22Rv1 (cell line): ENCODE data around the gene ABHD14A.

Experiments used
- ZFX ChIP-seq: fragments of 450-650 bp; IDR thresholded peaks from 2 replicates; pipeline ENCODE4 v1.6.1; 2017; ENCODE audit warnings: antibody characterized with exemption, borderline replicate concordance
- TF ChIP-seq, protein P1 (sequence below): fragments of 450-650 bp; IDR thresholded peaks from 2 replicates; pipeline ENCODE4 v1.5.1; 2017; ENCODE audit warnings: mild to moderate bottlenecking

DNA sequence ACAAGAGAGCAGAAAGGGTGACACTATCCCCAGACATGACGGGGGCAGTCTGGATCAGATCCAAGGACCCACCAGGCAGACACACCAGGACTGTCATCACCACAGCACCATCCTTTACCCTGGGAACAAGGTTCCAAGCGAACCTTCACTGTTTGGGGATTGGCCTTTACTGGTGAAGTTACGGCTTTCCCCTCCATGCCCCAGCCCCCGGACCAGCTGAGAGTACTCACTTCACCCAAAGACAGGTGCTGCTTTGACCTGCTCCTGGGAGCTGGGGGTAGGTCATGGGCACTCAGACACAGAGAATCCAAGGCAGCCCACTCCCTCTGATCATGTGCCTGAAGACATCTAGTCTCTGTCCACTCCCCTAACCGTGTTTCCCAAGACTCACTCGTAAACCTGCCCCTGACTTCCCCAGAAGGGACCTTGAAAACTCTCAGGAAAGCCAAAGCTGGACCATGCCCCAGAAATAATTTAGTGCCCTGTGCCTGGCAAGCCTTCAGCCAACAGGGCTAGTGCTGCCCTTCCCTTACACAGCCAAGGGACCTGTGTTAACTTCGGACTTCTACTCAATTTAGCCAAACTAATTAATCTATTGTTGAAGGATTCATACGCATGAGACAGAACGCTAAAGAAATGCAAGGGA, 36.0 kb upstream of the ABHD14A start:
- TF ChIP-seq, protein P1, sequence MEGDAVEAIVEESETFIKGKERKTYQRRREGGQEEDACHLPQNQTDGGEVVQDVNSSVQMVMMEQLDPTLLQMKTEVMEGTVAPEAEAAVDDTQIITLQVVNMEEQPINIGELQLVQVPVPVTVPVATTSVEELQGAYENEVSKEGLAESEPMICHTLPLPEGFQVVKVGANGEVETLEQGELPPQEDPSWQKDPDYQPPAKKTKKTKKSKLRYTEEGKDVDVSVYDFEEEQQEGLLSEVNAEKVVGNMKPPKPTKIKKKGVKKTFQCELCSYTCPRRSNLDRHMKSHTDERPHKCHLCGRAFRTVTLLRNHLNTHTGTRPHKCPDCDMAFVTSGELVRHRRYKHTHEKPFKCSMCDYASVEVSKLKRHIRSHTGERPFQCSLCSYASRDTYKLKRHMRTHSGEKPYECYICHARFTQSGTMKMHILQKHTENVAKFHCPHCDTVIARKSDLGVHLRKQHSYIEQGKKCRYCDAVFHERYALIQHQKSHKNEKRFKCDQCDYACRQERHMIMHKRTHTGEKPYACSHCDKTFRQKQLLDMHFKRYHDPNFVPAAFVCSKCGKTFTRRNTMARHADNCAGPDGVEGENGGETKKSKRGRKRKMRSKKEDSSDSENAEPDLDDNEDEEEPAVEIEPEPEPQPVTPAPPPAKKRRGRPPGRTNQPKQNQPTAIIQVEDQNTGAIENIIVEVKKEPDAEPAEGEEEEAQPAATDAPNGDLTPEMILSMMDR: no peak
- no peak for TF ChIP-seq ZFX
